GM12874 (cell line): Measurements from ENCODE around the gene TNNT1.

Source experiments
- CTCF ChIP-seq: IDR thresholded peaks from 2 replicates; pipeline ENCODE4 v1.5.1; 2011; ENCODE audit warnings: low read depth, mild to moderate bottlenecking, control low read depth, low read length, moderate library complexity; ENCODE audit not compliant: insufficient read depth

The TNNT1 gene

GRCh38 chr19:55111238-55111831 is 37.7 kb downstream of the TNNT1 start:
- TF ChIP-seq CTCF, result no peak

GRCh38 chr19:55109527-55110291 is 39.3 kb downstream of the TNNT1 start:
- no peak for TF ChIP-seq CTCF

- TF ChIP-seq CTCF, result no peak
Measured at GRCh38 chr19:55106591-55106990, 42.4 kb downstream of the TNNT1 start.

- no peak for TF ChIP-seq CTCF
Measured at GRCh38 chr19:55105237-55105636, 43.8 kb downstream of the TNNT1 start.

GRCh38 chr19:55103190-55103589 is 45.8 kb downstream of the TNNT1 start:
- TF ChIP-seq CTCF, result no peak

- no peak for TF ChIP-seq CTCF
Measured at GRCh38 chr19:55101261-55101660, 47.7 kb downstream of the TNNT1 start.

- TF ChIP-seq CTCF, result no peak
Measured at GRCh38 chr19:55099557-55100506, 49.2 kb downstream of the TNNT1 start.
